Fibroblast of peridontal ligament (primary cell): ENCODE measurements around the gene RNF213.

Experiments
- DNase-seq: peaks from one replicate; pipeline ENCODE4 v3.0.0-alpha.2; 2010; ENCODE audit errors: extremely low read depth

The RNF213 gene

GRCh38 chr17:80433916-80434666 lies 173.4 kb downstream of the RNF213 start:
- no peak for DNase-seq

GRCh38 chr17:80437532-80437931 lies 176.9 kb downstream of the RNF213 start:
- no peak for DNase-seq

- DNase-seq: no peak
Observed at GRCh38 chr17:80438806-80439205, 178.2 kb downstream of the RNF213 start.

- no peak for DNase-seq
Observed at GRCh38 chr17:80439499-80439898, 178.8 kb downstream of the RNF213 start.

- peak; percentile 26 for DNase-seq
Observed at GRCh38 chr17:80441133-80441578, 180.5 kb downstream of the RNF213 start.

GRCh38 chr17:80441598-80442322 lies 181.1 kb downstream of the RNF213 start:
- no peak for DNase-seq

- no peak for DNase-seq
Observed at GRCh38 chr17:80442323-80442659, 181.6 kb downstream of the RNF213 start.

GRCh38 chr17:80442764-80443163 lies 182.1 kb downstream of the RNF213 start:
- no peak for DNase-seq

GRCh38 chr17:80443498-80443897 lies 182.8 kb downstream of the RNF213 start:
- DNase-seq: no peak

GRCh38 chr17:80443916-80444643 lies 183.4 kb downstream of the RNF213 start:
- no peak for DNase-seq

GRCh38 chr17:80444644-80444979 lies 184.0 kb downstream of the RNF213 start:
- no peak for DNase-seq

- no peak for DNase-seq
Observed at GRCh38 chr17:80445007-80445725, 184.5 kb downstream of the RNF213 start.

- DNase-seq: no peak
Observed at GRCh38 chr17:80445726-80446110, 185.1 kb downstream of the RNF213 start.

- DNase-seq: peak; percentile 22
Observed at GRCh38 chr17:80446645-80447405, 186.2 kb downstream of the RNF213 start.

- no peak for DNase-seq
Observed at GRCh38 chr17:80447790-80448189, 187.1 kb downstream of the RNF213 start.
